HFF-Myc (cell line): ENCODE measurements around the gene CFAP90.
A peak's percentile ranks its signal among the peaks of the same experiment; 100 is the strongest.

Experiments
- DNase-seq: peaks from one replicate; pipeline ENCODE4 v3.0.0-alpha.2; 2011; ENCODE audit warnings: low read depth; ENCODE audit errors: extremely low read depth
- H3K4me3 ChIP-seq: replicated peaks from 2 replicates; pipeline ENCODE4 v1.5.1; 2011; ENCODE audit warnings: low read depth, mild to moderate bottlenecking, control low read depth, low read length
- TF ChIP-seq, protein P1 (sequence below): IDR thresholded peaks from 2 replicates; pipeline ENCODE4 v1.5.1; 2012; ENCODE audit warnings: mild to moderate bottlenecking, low read depth, low read length, control low read depth; ENCODE audit errors: missing control alignments

The CFAP90 gene, protein sequence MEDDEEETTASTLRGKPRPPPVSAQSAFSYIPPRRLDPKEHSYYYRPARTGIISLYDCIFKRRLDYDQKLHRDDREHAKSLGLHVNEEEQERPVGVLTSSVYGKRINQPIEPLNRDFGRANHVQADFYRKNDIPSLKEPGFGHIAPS

DNA sequence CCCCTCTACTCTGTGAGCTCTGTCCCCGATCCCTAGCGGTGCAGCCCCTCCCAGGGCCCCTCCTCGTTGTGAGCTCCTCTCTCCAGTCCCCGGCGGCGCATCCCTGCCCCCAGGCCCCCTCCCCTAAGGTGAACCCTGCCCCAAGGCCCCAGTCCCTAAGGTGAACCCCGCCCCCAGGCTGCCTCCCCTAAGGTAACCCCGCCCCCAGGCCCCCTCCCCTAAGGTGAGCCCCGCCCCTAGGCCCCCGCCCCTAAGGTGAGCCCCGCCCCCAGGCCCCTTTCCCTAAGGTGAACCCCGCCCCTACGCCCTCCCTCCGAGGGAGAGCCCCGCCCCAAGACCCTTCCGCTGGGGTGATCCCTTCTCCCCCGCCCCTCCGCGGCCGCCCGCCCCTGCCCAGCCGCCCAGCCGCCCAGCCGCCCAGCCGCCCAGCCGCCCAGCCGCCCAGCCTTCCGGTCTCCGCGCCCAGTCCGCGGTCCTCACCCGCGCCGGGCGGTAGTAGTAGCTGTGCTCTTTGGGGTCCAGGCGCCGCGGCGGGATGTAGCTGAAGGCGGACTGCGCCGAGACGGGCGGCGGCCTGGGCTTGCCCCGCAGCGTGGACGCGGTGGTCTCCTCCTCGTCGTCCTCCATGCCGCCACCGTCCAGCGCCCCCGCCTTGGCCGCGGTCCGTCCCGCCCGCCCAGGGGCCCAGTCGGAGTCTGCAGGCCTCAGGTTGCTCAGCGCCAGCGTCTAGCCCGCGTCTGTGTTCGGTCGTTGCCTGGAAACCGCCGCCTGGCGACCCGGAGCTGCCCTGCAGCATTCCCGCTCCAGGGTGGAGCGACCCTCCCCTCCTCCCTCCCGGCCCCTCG, at the start of gene CFAP90:
Gene CFAP90 (minus strand): TSS at position 739 of the 845 bp plus-strand sequence. CDS start 112 bp downstream, at position 627.
- no peak for DNase-seq
- TF ChIP-seq, protein P1, sequence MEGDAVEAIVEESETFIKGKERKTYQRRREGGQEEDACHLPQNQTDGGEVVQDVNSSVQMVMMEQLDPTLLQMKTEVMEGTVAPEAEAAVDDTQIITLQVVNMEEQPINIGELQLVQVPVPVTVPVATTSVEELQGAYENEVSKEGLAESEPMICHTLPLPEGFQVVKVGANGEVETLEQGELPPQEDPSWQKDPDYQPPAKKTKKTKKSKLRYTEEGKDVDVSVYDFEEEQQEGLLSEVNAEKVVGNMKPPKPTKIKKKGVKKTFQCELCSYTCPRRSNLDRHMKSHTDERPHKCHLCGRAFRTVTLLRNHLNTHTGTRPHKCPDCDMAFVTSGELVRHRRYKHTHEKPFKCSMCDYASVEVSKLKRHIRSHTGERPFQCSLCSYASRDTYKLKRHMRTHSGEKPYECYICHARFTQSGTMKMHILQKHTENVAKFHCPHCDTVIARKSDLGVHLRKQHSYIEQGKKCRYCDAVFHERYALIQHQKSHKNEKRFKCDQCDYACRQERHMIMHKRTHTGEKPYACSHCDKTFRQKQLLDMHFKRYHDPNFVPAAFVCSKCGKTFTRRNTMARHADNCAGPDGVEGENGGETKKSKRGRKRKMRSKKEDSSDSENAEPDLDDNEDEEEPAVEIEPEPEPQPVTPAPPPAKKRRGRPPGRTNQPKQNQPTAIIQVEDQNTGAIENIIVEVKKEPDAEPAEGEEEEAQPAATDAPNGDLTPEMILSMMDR: peak; percentile 40
- H3K4me3 ChIP-seq: peak within 1 kb of the TSS; percentile 38

DNA sequence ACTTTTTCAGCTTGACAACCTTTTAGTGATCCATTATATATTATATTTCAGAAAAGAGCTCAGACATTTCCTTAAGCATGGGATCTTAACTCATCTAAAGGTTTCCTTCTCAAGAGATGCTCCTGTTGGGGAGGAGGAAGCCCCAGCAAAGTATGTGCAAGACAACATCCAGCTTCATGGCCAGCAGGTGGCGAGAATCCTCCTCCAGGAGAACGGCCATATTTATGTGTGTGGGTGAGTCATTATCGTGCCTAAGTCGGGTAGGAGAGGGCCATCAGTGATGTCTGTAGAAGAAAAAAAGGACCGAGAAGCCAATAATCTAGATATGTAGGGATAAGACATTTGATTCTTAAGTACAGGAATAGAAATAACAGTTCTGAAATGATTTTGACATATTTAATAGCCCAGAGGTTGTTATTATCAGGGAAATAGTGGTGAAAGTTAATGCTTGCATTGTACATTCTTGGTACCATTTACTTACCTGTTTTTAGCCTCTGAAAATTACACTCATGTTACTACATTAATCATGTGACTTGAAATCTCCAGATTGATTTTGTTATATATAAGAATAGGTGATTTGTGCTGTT, 46.2 kb upstream of the CFAP90 start:
- DNase-seq: peak; percentile 37
- TF ChIP-seq, protein P1: peak; percentile 66
- no peak overlapping the region for H3K4me3 ChIP-seq

DNA sequence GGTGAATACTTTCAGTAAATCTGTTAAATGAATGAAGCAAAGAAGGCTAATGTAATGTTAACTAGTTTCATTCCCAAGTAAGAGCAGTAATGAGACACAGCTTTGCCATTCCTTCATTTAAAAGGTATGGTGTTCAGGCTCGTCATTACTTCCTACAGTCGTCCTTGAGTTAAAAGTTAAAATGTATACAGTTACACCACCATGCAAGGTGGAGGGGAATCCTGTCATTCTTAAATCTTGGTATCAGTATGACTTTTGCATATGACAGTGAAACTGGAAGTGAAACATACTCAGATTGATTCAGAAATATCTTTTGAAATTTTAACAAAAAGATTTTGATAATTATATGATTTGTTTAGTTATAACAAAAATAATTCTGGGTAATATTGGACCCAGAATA, 43.9 kb upstream of the CFAP90 start:
- TF ChIP-seq, protein P1: no peak
- no peak for DNase-seq
- H3K4me3 ChIP-seq: no peak overlapping the region

DNA sequence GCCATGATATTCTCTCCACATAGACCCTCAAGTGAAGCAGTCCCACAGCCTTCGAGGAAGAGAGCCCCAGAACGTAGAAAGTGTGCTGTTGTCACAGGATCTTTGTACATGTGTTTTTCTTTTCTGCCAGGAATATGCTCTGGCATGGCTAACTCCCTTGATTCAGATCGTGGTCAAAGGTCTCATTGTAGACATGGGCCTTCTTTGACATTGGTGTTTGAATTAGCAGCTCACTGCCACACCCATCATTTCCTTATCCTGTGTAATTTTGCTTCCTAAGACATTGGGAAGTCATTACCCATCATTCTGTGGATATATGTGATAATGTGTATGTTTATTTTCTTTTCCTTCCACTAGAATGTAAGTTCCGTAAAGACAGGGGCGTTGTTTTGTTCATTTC, 43.5 kb upstream of the CFAP90 start:
- DNase-seq: no peak
- H3K4me3 ChIP-seq: no peak overlapping the region
- TF ChIP-seq, protein P1: no peak

DNA sequence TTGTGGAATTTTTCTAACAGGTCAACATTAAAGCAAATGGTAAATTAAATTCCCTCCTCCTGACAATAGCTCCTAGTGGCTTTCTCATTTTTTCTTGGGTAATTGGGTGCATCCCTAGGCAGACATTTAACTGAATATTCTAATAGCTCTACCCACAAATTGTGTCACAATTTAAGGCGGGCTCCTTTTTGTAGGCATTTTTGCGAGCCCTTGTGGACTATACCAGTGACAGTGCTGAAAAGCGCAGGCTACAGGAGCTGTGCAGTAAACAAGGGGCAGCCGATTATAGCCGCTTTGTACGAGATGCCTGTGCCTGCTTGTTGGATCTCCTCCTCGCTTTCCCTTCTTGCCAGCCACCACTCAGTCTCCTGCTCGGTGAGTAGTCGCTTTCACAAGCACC, 38.0 kb upstream of the CFAP90 start:
- no peak for DNase-seq
- no peak overlapping the region for H3K4me3 ChIP-seq
- TF ChIP-seq, protein P1: no peak

DNA sequence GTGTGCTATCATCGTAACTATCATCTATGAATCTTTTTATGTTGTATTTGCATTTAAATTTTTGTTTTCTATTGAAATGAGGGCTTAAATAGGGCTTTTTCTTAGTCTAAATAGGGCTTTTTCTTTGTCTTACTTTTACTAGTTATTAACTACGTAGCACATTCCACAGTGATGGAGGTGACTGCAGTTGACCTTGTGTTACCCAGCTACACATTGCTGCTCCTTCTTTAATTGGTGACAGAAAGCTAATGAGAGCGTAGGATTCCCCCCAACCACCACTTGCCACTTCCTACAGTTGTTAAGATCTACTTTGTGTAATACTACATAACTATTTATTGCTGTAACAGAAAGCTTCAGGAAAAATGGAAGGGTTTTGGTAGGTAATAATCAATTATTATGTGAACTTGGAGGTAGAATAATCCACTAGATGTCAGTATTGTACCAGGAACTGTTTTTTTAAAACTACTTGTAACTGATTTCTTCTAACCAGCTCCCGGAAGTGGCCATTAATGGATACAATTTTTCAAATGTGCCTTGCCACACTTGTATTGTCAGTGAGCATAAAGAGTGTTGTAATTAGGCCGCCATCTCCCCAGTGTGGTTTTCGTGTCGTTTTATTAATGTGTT, 36.0 kb upstream of the CFAP90 start:
- H3K4me3 ChIP-seq: no peak overlapping the region
- no peak for DNase-seq
- TF ChIP-seq, protein P1: peak; percentile 35
